HG03342 (cell line): ENCODE results near the gene FBXW7.

ENCODE experiments used
- ATAC-seq: cut with Tn5 transposase; IDR thresholded peaks from one replicate; pipeline ENCODE4 v1.9.1; 2021; ENCODE audit warnings: mild to moderate bottlenecking, moderate library complexity; ENCODE audit not compliant: unreplicated experiment

Gene FBXW7

GRCh38 chr4:152476796-152477195 lies 59.1 kb downstream of the FBXW7 start:
- ATAC-seq = no peak

GRCh38 chr4:152471251-152471792 lies 64.6 kb downstream of the FBXW7 start:
- no peak for ATAC-seq

GRCh38 chr4:152468408-152468807 lies 67.5 kb downstream of the FBXW7 start:
- ATAC-seq = no peak

GRCh38 chr4:152467101-152467500 lies 68.8 kb downstream of the FBXW7 start:
- ATAC-seq = no peak

GRCh38 chr4:152464030-152464823 lies 71.7 kb downstream of the FBXW7 start:
- ATAC-seq = no peak

- ATAC-seq = no peak
Measured at GRCh38 chr4:152463562-152463961, 72.3 kb downstream of the FBXW7 start.

- ATAC-seq = no peak
Measured at GRCh38 chr4:152462695-152463094, 73.2 kb downstream of the FBXW7 start.

GRCh38 chr4:152462047-152462446 lies 73.8 kb downstream of the FBXW7 start:
- ATAC-seq = peak; percentile 49

GRCh38 chr4:152460488-152460887 lies 75.4 kb downstream of the FBXW7 start:
- no peak for ATAC-seq

GRCh38 chr4:152459326-152459725 lies 76.6 kb downstream of the FBXW7 start:
- no peak for ATAC-seq

GRCh38 chr4:152458801-152459302 lies 77.0 kb downstream of the FBXW7 start:
- ATAC-seq = no peak

- no peak for ATAC-seq
Measured at GRCh38 chr4:152456609-152457008, 79.3 kb downstream of the FBXW7 start.

GRCh38 chr4:152455311-152455710 lies 80.6 kb downstream of the FBXW7 start:
- ATAC-seq = no peak

- ATAC-seq = no peak
Measured at GRCh38 chr4:152454398-152455011, 81.4 kb downstream of the FBXW7 start.

GRCh38 chr4:152451496-152451895 lies 84.4 kb downstream of the FBXW7 start:
- no peak for ATAC-seq

- no peak for ATAC-seq
Measured at GRCh38 chr4:152448854-152449253, 87.0 kb downstream of the FBXW7 start.

GRCh38 chr4:152448038-152448707 lies 87.7 kb downstream of the FBXW7 start:
- ATAC-seq = no peak

- no peak for ATAC-seq
Measured at GRCh38 chr4:152443859-152444258, 92.0 kb downstream of the FBXW7 start.

- ATAC-seq = no peak
Measured at GRCh38 chr4:152437561-152437960, 98.3 kb downstream of the FBXW7 start.

GRCh38 chr4:152436384-152436783 lies 99.5 kb downstream of the FBXW7 start:
- ATAC-seq = no peak

GRCh38 chr4:152434011-152434410 lies 101.9 kb downstream of the FBXW7 start:
- peak; percentile 51 for ATAC-seq
